MCF 10A (cell line): ENCODE data around the gene PEX14. TPM values are rescaled to one million over a fixed set of nuclear protein-coding genes. Genes with fewer than 3 reads are reported as not detected.

ENCODE experiments used
- BruUV-seq: library from RNA; stranded (reverse); fragments of 400-500 nt; replicated peaks from 2 replicates; lab custom pipeline; 2021; lab: Mats Ljungman, UMichigan
- CTCF ChIA-PET: fragments of 300-600 bp; sonication (Branson Sonifier 250); formaldehyde crosslinking; extraction: SDS; loops from one replicate; lab custom pipeline; 2021; ENCODE audit warnings: antibody characterized with exemption, inconsistent platforms; lab: Yijun Ruan, JAX
- POLR2A ChIA-PET: fragments of 300-600, 350-650 bp; sonication (Branson Sonifier 250); formaldehyde crosslinking; extraction: SDS; loops from one replicate; lab custom pipeline; 2020; ENCODE audit warnings: antibody characterized with exemption, inconsistent platforms; lab: Yijun Ruan, JAX
- DNase-seq: peaks from one replicate; pipeline ENCODE4 v3.0.0-alpha.2; 2018; ENCODE audit not compliant: unreplicated experiment
- H3K27ac Mint-ChIP-seq: one replicate; pipeline ENCODE4 v1.8.0; 2022; ENCODE audit warnings: mild to moderate bottlenecking, low read depth, mixed read lengths; ENCODE audit not compliant: unreplicated experiment
- H3K27me3 Mint-ChIP-seq: one replicate; pipeline ENCODE4 v1.8.0; 2022; ENCODE audit warnings: mixed read lengths; ENCODE audit not compliant: insufficient read depth, unreplicated experiment
- H3K36me3 Mint-ChIP-seq: one replicate; pipeline ENCODE4 v1.8.0; 2022; ENCODE audit warnings: mild to moderate bottlenecking, moderate library complexity, mixed read lengths; ENCODE audit not compliant: insufficient read depth, unreplicated experiment
- H3K4me1 Mint-ChIP-seq: one replicate; pipeline ENCODE4 v1.8.0; 2022; ENCODE audit warnings: mixed read lengths; ENCODE audit not compliant: insufficient read depth, unreplicated experiment
- H3K4me3 Mint-ChIP-seq: one replicate; pipeline ENCODE4 v1.8.0; 2022; ENCODE audit warnings: mild to moderate bottlenecking, moderate library complexity, mixed read lengths; ENCODE audit not compliant: unreplicated experiment
- H3K9me3 Mint-ChIP-seq: one replicate; pipeline ENCODE4 v1.8.0; 2022; ENCODE audit warnings: mixed read lengths; ENCODE audit not compliant: unreplicated experiment
- intact Hi-C: fragments of 100-400 bp; cut with micrococcal nuclease; formaldehyde crosslinking; loops from 2 replicates; pipeline ENCODE4 v1.14.1; 2022
- total RNA-seq: library from RNA; stranded (reverse); gene quantifications from 2 replicates; pipeline ENCODE4 v1.2.3, GENCODE V29; 2022
- TF ChIP-seq, protein P1 (sequence below): fragments of 200-600 bp; IDR thresholded peaks from one replicate; pipeline ENCODE4 v1.8.0; 2022; ENCODE audit warnings: antibody characterized with exemption, mild to moderate bottlenecking; ENCODE audit not compliant: unreplicated experiment

Gene PEX14
- total RNA-seq, 1 experiment from 2014 or later: 22.2 TPM

DNA sequence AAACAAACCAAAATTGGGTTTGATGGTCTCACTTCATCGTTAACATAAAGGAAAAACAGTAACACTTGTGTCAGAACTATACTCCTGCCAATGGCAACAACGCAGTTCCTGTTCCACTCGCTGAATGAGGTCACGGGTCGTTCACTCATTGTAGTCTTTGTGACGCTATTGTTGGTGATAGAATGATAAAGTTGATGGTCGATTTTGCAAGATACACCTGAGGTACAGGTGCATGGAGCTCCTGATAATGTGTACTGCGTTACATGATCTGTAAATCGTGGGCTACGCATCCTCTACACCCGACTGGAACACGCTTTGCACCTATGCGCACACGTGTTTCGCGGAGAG lies 44.9 kb upstream of the PEX14 start:
- ChIA-PET POLR2A (interaction anchor here (0.6 to 4.8 kb wide), 9 partner anchors 20 to 237 kb away, joined by 3 to 73 read pairs (median 5); partner anchors contain the start of genes CORT, PEX14 and PGD), CTCF (interaction anchor here (0.5 to 8.2 kb wide), 32 partner anchors 9 to 804 kb away, joined by 3 to 119 read pairs (median 4); partner anchors contain the start of genes KIF1B and PEX14)
- no peak for DNase-seq
- TF ChIP-seq, protein P1, sequence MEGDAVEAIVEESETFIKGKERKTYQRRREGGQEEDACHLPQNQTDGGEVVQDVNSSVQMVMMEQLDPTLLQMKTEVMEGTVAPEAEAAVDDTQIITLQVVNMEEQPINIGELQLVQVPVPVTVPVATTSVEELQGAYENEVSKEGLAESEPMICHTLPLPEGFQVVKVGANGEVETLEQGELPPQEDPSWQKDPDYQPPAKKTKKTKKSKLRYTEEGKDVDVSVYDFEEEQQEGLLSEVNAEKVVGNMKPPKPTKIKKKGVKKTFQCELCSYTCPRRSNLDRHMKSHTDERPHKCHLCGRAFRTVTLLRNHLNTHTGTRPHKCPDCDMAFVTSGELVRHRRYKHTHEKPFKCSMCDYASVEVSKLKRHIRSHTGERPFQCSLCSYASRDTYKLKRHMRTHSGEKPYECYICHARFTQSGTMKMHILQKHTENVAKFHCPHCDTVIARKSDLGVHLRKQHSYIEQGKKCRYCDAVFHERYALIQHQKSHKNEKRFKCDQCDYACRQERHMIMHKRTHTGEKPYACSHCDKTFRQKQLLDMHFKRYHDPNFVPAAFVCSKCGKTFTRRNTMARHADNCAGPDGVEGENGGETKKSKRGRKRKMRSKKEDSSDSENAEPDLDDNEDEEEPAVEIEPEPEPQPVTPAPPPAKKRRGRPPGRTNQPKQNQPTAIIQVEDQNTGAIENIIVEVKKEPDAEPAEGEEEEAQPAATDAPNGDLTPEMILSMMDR: no peak
- BruUV-seq: TSS peak; percentile 45
- H3K27ac Mint-ChIP-seq: peak overlapping the region; percentile 87
- no peaks in the 10 kb centered on the region for H3K9me3 Mint-ChIP-seq
- H3K4me3 Mint-ChIP-seq: peak overlapping the region; percentile 89
- H3K36me3 Mint-ChIP-seq: peaks cover 5% of the 10 kb centered on the region
- intact Hi-C loops: loop anchor here (2.0 to 5.0 kb wide), 2 partner anchors 487 to 563 kb away; partner anchors contain the start of genes LZIC and NMNAT1
- peaks cover 10% of the 10 kb centered on the region for H3K4me1 Mint-ChIP-seq
- no peaks in the 10 kb centered on the region for H3K27me3 Mint-ChIP-seq

DNA sequence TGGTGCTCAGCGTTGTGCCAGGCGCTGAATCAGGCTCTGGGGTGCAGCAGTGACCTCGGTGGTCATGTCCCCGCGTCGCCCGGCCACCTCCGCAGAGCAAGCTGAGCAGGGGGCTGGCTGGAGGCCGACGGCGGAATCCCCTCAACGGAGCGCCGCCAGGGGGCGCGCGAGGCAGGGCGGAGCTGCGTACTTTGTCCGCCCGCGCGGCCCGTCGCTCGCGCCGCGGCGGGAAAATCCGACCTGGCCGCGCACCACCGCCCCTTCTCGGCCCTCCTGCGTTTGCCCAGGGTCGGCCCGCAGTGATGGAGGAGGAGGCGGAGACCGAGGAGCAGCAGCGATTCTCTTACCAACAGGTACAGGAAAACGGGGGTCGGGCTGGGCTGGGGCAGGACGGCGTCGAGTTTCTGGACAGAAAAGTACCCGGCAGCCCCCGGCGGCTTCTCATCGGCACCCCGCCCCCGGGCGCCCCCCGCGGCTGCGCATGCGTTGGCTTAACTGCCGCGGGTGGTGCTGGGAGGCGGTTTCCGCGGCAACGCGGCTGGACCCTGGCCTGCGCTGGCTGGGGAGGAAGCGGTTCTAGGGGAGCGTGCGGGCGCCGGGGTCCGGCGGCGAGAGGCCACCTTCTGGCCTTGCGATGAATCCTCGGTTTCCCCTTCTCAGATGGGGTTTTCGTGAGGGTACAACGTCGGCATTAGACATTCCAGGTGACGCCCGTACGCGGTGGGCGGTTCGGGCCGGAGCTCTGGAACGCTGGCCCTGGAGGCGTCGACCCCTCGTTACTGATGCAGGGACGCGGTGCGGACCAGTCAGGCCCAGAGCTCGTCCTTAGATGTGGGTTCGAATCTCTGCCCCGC lies 44.3 kb upstream of the PEX14 start, which contains the start of gene CENPS:
TSS of gene CENPS (plus strand) at position 218 of the 854 bp plus-strand sequence. CDS start at position 303, 85 bp downstream.
- H3K27ac Mint-ChIP-seq: peak within 1 kb of the TSS; percentile 87
- no TSS peak for BruUV-seq
- H3K36me3 Mint-ChIP-seq: peaks cover 5% of the 10 kb centered on the region
- CTCF ChIA-PET: interaction anchor here (0.5 to 8.2 kb wide), 32 partner anchors 9 to 505 kb away, joined by 3 to 119 read pairs (median 4); partner anchors contain the start of genes KIF1B and PEX14
- intact Hi-C loops: loop anchor here (2.0 kb wide), 1 partner anchor 488 kb away; the partner anchor contains the start of genes LZIC and NMNAT1
- POLR2A ChIA-PET: interaction anchor here (0.6 to 4.8 kb wide), 16 partner anchors 19 to 545 kb away, joined by 3 to 73 read pairs (median 4); partner anchors contain the start of genes CORT, DFFA, KIF1B and PEX14
- H3K4me3 Mint-ChIP-seq: peak within 1 kb of the TSS; percentile 89
- TF ChIP-seq, protein P1: peak; percentile 98
- H3K4me1 Mint-ChIP-seq: peaks cover 10% of the 10 kb centered on the region
- H3K9me3 Mint-ChIP-seq: no peaks in the 10 kb centered on the region
- peak; percentile 88 for DNase-seq
- no peaks in the 10 kb centered on the region for H3K27me3 Mint-ChIP-seq

DNA sequence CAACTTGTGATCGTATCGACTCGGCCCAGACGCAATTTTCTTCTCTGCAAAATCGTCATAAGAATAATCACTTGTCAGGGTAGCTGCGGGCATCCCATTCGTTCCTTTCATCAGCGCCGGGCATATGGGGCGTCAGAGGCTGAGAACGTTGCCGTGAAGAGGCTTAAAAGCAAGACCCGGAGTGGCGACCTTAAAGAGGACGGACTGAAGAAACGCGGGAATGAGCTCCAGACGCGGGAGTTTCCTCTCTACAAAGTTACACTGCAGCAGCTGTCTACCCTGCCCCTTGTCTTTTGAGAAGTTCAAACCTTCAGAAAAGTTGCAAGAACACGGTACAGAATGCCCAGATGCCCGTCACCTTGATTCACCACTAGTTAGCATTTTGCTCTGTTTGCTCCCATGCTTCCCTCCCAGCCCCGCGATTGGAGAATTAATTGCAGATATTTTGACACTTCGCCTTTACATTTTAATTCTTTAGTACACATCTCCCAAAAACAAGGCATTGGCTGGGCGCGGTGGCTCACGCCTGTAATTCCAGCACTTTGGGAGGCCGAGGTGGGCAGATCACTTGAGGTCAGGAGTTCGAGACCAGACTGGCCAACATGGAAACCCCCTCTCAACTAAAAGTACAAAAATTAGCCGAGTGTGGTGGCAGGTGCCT lies 43.5 kb upstream of the PEX14 start:
- Mint-ChIP-seq H3K27me3 (no peaks in the 10 kb centered on the region), H3K27ac (peak overlapping the region; percentile 87), H3K4me1 (peaks cover 10% of the 10 kb centered on the region), H3K36me3 (peaks cover 5% of the 10 kb centered on the region), H3K4me3 (peak overlapping the region; percentile 89), H3K9me3 (no peaks in the 10 kb centered on the region)
- CTCF ChIA-PET: interaction anchor here (0.5 to 8.2 kb wide), 11 partner anchors 11 to 1167 kb away, joined by 3 to 119 read pairs (median 6); no protein-coding TSS in a partner anchor
- TF ChIP-seq, protein P1: no peak
- DNase-seq: peak; percentile 14
- intact Hi-C loops: loop anchor here (2.0 kb wide), 1 partner anchor 488 kb away; the partner anchor contains the start of genes LZIC and NMNAT1
- POLR2A ChIA-PET: interaction anchor here (0.6 to 4.8 kb wide), 15 partner anchors 18 to 544 kb away, joined by 3 to 73 read pairs (median 4); partner anchors contain the start of genes CORT, DFFA, KIF1B and PEX14
- BruUV-seq: TSS peak; percentile 75
